Measurements from ENCODE around the gene PLIN3.
"Not testable (repeated sequence)": the region's sequence is repeated elsewhere in the genome, so short reads cannot be mapped to it uniquely, and the experiment has no call there.

The PLIN3 gene

GRCh38 chr19:4806384-4806783 lies 61.1 kb downstream of the PLIN3 start:
- no peak for DNase-seq (ENCODE audit: low spot score)
- in situ Hi-C loops (cut with MboI; ENCODE audit: low pct_unique_long_range_greater_than_20kb, low sequenced_read_pairs, unreplicated experiment): no loop called here

GRCh38 chr19:4805140-4805539 lies 62.3 kb downstream of the PLIN3 start:
- in situ Hi-C loops (cut with MboI; ENCODE audit: low pct_unique_long_range_greater_than_20kb, low sequenced_read_pairs, unreplicated experiment): not testable (repeated sequence)

More at GRCh38 chr19:4806384-4806783, 61.1 kb downstream of the PLIN3 start:
- no peak for TF ChIP-seq CTCF (IDR thresholded peaks at IDR 0.05; ENCODE audit: extremely low read depth, insufficient read depth, missing control alignments)

GRCh38 chr19:4803736-4804695 lies 63.5 kb downstream of the PLIN3 start:
- peak; percentile 80 for DNase-seq (ENCODE audit: low spot score)
- in situ Hi-C loops (cut with MboI; ENCODE audit: low pct_unique_long_range_greater_than_20kb, low sequenced_read_pairs, unreplicated experiment): no loop called here
- TF ChIP-seq CTCF (IDR thresholded peaks at IDR 0.05; ENCODE audit: extremely low read depth, insufficient read depth, missing control alignments): peak; percentile 97

More at GRCh38 chr19:4805140-4805539, 62.3 kb downstream of the PLIN3 start:
- DNase-seq (ENCODE audit: low spot score): not testable (repeated sequence)

- DNase-seq (ENCODE audit: low spot score): no peak
- in situ Hi-C loops (cut with MboI; ENCODE audit: low pct_unique_long_range_greater_than_20kb, low sequenced_read_pairs, unreplicated experiment): no loop called here
- no peak for TF ChIP-seq CTCF (IDR thresholded peaks at IDR 0.05; ENCODE audit: extremely low read depth, insufficient read depth, missing control alignments)
Measured at GRCh38 chr19:4802711-4803110, 64.8 kb downstream of the PLIN3 start.

- in situ Hi-C loops (cut with MboI; ENCODE audit: low pct_unique_long_range_greater_than_20kb, low sequenced_read_pairs, unreplicated experiment): no loop called here
- DNase-seq (ENCODE audit: low spot score): no peak
- no peak for TF ChIP-seq CTCF (IDR thresholded peaks at IDR 0.05; ENCODE audit: extremely low read depth, insufficient read depth, missing control alignments)
Measured at GRCh38 chr19:4801085-4801619, 66.3 kb downstream of the PLIN3 start.

GRCh38 chr19:4800591-4801081 lies 66.8 kb downstream of the PLIN3 start:
- TF ChIP-seq CTCF (IDR thresholded peaks at IDR 0.05; ENCODE audit: extremely low read depth, insufficient read depth, missing control alignments): no peak
- in situ Hi-C loops (cut with MboI; ENCODE audit: low pct_unique_long_range_greater_than_20kb, low sequenced_read_pairs, unreplicated experiment): no loop called here
- DNase-seq (ENCODE audit: low spot score): no peak

- TF ChIP-seq CTCF (IDR thresholded peaks at IDR 0.05; ENCODE audit: extremely low read depth, insufficient read depth, missing control alignments): no peak
- in situ Hi-C loops (cut with MboI; ENCODE audit: low pct_unique_long_range_greater_than_20kb, low sequenced_read_pairs, unreplicated experiment): no loop called here
- DNase-seq (ENCODE audit: low spot score): no peak
Measured at GRCh38 chr19:4795400-4795799, 72.1 kb downstream of the PLIN3 start.
